ENCODE measurements around the gene SEMA7A. TPM values are rescaled to one million over a fixed set of nuclear protein-coding genes. Genes with fewer than 3 reads are reported as not detected.

SEMA7A gene
- total and polyA plus RNA-seq, 9 of the 15 experiments (the other 6 are each of a cell fraction or from before 2014, with no cell fraction given) = 0.04 to 8.2 (median 5.4) TPM; not detected in 1

DNA sequence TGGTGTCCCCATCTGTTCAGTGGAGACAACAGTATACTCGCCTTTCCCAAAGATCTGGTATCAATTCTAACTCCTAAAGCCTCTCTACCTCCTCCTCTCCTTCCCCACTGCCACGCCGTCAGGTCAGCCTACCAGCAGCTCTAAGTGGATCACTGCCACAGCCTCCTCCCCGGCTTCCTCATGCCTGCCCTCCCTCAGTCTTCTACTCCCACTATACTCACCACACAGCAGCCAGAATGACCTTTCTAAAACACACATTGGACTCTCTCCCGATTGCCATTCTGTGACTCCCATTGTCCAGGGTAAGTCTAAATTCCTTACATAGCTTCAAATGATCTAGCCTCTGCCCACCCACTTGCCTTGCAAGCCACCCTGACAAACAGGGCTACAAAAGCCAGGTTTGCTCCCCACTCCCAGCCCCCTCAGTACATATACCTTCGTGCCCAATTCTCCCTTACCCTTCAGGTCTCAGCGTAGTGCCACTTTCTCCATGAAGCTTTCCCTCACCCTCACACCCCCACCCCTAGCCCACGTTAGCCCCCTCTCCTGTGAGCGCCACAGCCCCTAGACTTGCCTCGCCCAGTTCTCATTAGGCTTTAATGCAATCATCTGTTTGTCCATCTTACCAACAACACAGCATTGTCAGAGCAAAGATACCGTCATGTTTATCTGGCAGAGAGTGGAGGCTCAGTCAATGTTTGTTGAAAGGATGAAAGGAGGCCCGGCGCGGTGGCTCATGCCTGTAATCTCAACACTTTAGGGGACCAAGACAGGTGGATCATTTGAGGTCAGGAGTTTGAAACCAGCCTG is 9.5 kb upstream of the SEMA7A start:
- ATAC-seq (0 out of 3 replicates have a peak, but pooled peaks have one; percentile 14), DNase-seq (ENCODE audit: extremely low read depth in 1 of 4, low spot score in 3 of 4) (no peak), FAIRE-seq (no peak)
- ChIA-PET CTCF (ENCODE audit: low intra/inter-chr PET ratio) (no interaction called here), POLR2A (interaction anchor here (1.0 to 1.2 kb wide), 3 partner anchors 14 to 152 kb away, joined by 3 to 5 read pairs (median 4); no protein-coding TSS in a partner anchor)
- Histone ChIP-seq H3K36me3 (ENCODE audit: control insufficient read depth, insufficient read depth, low read length) (peaks cover 23% of the 10 kb centered on the region; the same call in 2 of the 3 replicates), H3K27me3 (ENCODE audit: control insufficient read depth in 2 of 2, insufficient read depth in 2 of 2, low read length in 2 of 2) (no peaks in the 10 kb centered on the region), H3K4me1 (replicated peaks in 1 of 2; ENCODE audit: control insufficient read depth in 2 of 2, insufficient read depth in 2 of 2, low read length in 2 of 2) (peaks cover 0 to 7% of the 10 kb centered on the region in 2 experiments; a peak in 4 of 5 replicates), H3K4me3 (no peak overlapping the region), H3K27ac (ENCODE audit: extremely low read depth, low read depth, low read length) (no peak overlapping the region), H2AFZ (ENCODE audit: low read depth, low read length) (no peak overlapping the region), H3K4me2 (ENCODE audit: insufficient read depth, low read length) (no peak overlapping the region), H4K20me1 (replicated peaks; ENCODE audit: control insufficient read depth, insufficient read depth, low read length) (no peaks in the 10 kb centered on the region), H3K9ac (ENCODE audit: insufficient read depth in 1 of 2, low read depth in 2 of 2, low read length in 2 of 2) (peak overlapping the region in 1 of 2 experiments; percentile 3; a peak in 1 of 4 replicates), H3K79me2 (ENCODE audit: control insufficient read depth, insufficient read depth, low read length) (no peaks in the 10 kb centered on the region), H3K9me1 (ENCODE audit: control insufficient read depth, insufficient read depth, low read length) (no peaks in the 10 kb centered on the region), H3K9me3 (replicated peaks; ENCODE audit: control insufficient read depth, insufficient read depth, low read depth, low read length) (no peaks in the 10 kb centered on the region)
- BruUV-seq (replicated peaks) = no TSS peak
- WGBS (ENCODE audit: insufficient coverage, low coverage, missing lambda C conversion rate) = 53% methylated on average over 13 of the region's 14 CpGs
- in situ Hi-C loops (cut with MboI) (no loop called here), intact Hi-C loops (cut with micrococcal nuclease) (no loop called here)
- no peak for TF ChIP-seq ASH1L (IDR thresholded peaks at IDR 0.05; ENCODE audit: borderline replicate concordance, low read depth, partially characterized antibody)
- no peak for TF ChIP-seq MIER1 (IDR thresholded peaks at IDR 0.05; ENCODE audit: low read depth)
- TF ChIP-seq ZBTB11 (CRISPR knock-in tag; IDR thresholded peaks at IDR 0.05) = no peak

Data from K562 (cell line).